ENCODE results near the gene SULT1A2.
"Not testable (repeated sequence)": the region's sequence is repeated elsewhere in the genome, so short reads cannot be mapped to it uniquely, and the experiment has no call there.

SULT1A2 gene

GRCh38 chr16:28566233-28566925 is 30.5 kb downstream of the SULT1A2 start:
- not testable (repeated sequence) for H3K4me1 ChIP-seq (ENCODE audit: insufficient read depth, low read length); H3K36me3 ChIP-seq (ENCODE audit: insufficient read depth, low read length); H3K9me3 ChIP-seq (ENCODE audit: control insufficient read depth, insufficient read depth, low read length); H3K9ac ChIP-seq (ENCODE audit: low read depth, low read length)

GRCh38 chr16:28563218-28563617 is 33.6 kb downstream of the SULT1A2 start:
- Histone ChIP-seq H3K4me1 (ENCODE audit: insufficient read depth, low read length) (no peaks in the 10 kb centered on the region), H3K9ac (ENCODE audit: low read depth, low read length) (no peak overlapping the region), H3K36me3 (ENCODE audit: insufficient read depth, low read length) (peaks cover 2% of the 10 kb centered on the region; the same call in 1 of the 2 replicates), H3K9me3 (ENCODE audit: control insufficient read depth, insufficient read depth, low read length) (peaks cover 6% of the 10 kb centered on the region; the same call in 1 of the 2 replicates)

- no peak overlapping the region for H3K9ac ChIP-seq (ENCODE audit: low read depth, low read length)
- peaks cover 2% of the 10 kb centered on the region; the same call in 1 of the 2 replicates for H3K36me3 ChIP-seq (ENCODE audit: insufficient read depth, low read length)
- no peaks in the 10 kb centered on the region for H3K4me1 ChIP-seq (ENCODE audit: insufficient read depth, low read length)
- peaks cover under 1% of the 10 kb centered on the region; the same call in 1 of the 2 replicates for H3K9me3 ChIP-seq (ENCODE audit: control insufficient read depth, insufficient read depth, low read length)
These were observed 34.7 kb downstream of the SULT1A2 start for GRCh38 chr16:28562199-28562598.

GRCh38 chr16:28561557-28562187 is 35.2 kb downstream of the SULT1A2 start:
- H3K9me3 ChIP-seq (ENCODE audit: control insufficient read depth, insufficient read depth, low read length) = no peaks in the 10 kb centered on the region
- no peaks in the 10 kb centered on the region for H3K4me1 ChIP-seq (ENCODE audit: insufficient read depth, low read length)
- no peak overlapping the region for H3K9ac ChIP-seq (ENCODE audit: low read depth, low read length)
- peaks cover 2% of the 10 kb centered on the region; the same call in 1 of the 2 replicates for H3K36me3 ChIP-seq (ENCODE audit: insufficient read depth, low read length)

- Histone ChIP-seq H3K9me3 (ENCODE audit: control insufficient read depth, insufficient read depth, low read length) (no peaks in the 10 kb centered on the region), H3K4me1 (ENCODE audit: insufficient read depth, low read length) (no peaks in the 10 kb centered on the region), H3K9ac (ENCODE audit: low read depth, low read length) (no peak overlapping the region), H3K36me3 (ENCODE audit: insufficient read depth, low read length) (peaks cover 2% of the 10 kb centered on the region; the same call in 1 of the 2 replicates)
These were observed 38.4 kb downstream of the SULT1A2 start for GRCh38 chr16:28558456-28558855.

GRCh38 chr16:28556914-28557320 is 39.9 kb downstream of the SULT1A2 start:
- H3K9me3 ChIP-seq (ENCODE audit: control insufficient read depth, insufficient read depth, low read length) = no peaks in the 10 kb centered on the region
- H3K9ac ChIP-seq (ENCODE audit: low read depth, low read length) = no peak overlapping the region
- H3K4me1 ChIP-seq (ENCODE audit: insufficient read depth, low read length) = no peaks in the 10 kb centered on the region
- peaks cover 2% of the 10 kb centered on the region; the same call in 1 of the 2 replicates for H3K36me3 ChIP-seq (ENCODE audit: insufficient read depth, low read length)

- Histone ChIP-seq H3K36me3 (ENCODE audit: insufficient read depth, low read length) (peaks cover 2% of the 10 kb centered on the region; the same call in 1 of the 2 replicates), H3K9me3 (ENCODE audit: control insufficient read depth, insufficient read depth, low read length) (no peaks in the 10 kb centered on the region), H3K4me1 (ENCODE audit: insufficient read depth, low read length) (no peaks in the 10 kb centered on the region), H3K9ac (ENCODE audit: low read depth, low read length) (no peak overlapping the region)
These were observed 41.3 kb downstream of the SULT1A2 start for GRCh38 chr16:28555561-28555960.

- Histone ChIP-seq H3K4me1 (ENCODE audit: insufficient read depth, low read length) (no peaks in the 10 kb centered on the region), H3K9me3 (ENCODE audit: control insufficient read depth, insufficient read depth, low read length) (no peaks in the 10 kb centered on the region), H3K36me3 (ENCODE audit: insufficient read depth, low read length) (peaks cover 2% of the 10 kb centered on the region; the same call in 1 of the 2 replicates), H3K9ac (ENCODE audit: low read depth, low read length) (peak overlapping the region; percentile 57)
These were observed 42.0 kb downstream of the SULT1A2 start for GRCh38 chr16:28554634-28555423.

GRCh38 chr16:28553776-28554633 is 42.8 kb downstream of the SULT1A2 start, which contains the start of gene SGF29:
SGF29 (plus strand) TSS chr16:28553920; CDS start chr16:28581070, 27,150 bp downstream.
- Histone ChIP-seq H3K9me3 (ENCODE audit: control insufficient read depth, insufficient read depth, low read length) (no peaks in the 10 kb centered on the region), H3K9ac (ENCODE audit: low read depth, low read length) (peak within 1 kb of the TSS; percentile 96), H3K36me3 (ENCODE audit: insufficient read depth, low read length) (peaks cover under 1% of the 10 kb centered on the region; the same call in 1 of the 2 replicates), H3K4me1 (ENCODE audit: insufficient read depth, low read length) (no peaks in the 10 kb centered on the region)

GRCh38 chr16:28549301-28549899 is 47.5 kb downstream of the SULT1A2 start:
- Histone ChIP-seq H3K36me3 (ENCODE audit: insufficient read depth, low read length) (no peaks in the 10 kb centered on the region), H3K4me1 (ENCODE audit: insufficient read depth, low read length) (no peaks in the 10 kb centered on the region), H3K9ac (ENCODE audit: low read depth, low read length) (no peak overlapping the region), H3K9me3 (ENCODE audit: control insufficient read depth, insufficient read depth, low read length) (no peaks in the 10 kb centered on the region)

GRCh38 chr16:28548306-28548802 is 48.5 kb downstream of the SULT1A2 start:
- Histone ChIP-seq H3K9me3 (ENCODE audit: control insufficient read depth, insufficient read depth, low read length) (no peaks in the 10 kb centered on the region), H3K4me1 (ENCODE audit: insufficient read depth, low read length) (no peaks in the 10 kb centered on the region), H3K36me3 (ENCODE audit: insufficient read depth, low read length) (no peaks in the 10 kb centered on the region), H3K9ac (ENCODE audit: low read depth, low read length) (no peak overlapping the region)

GRCh38 chr16:28546626-28547025 is 50.2 kb downstream of the SULT1A2 start:
- H3K4me1 ChIP-seq (ENCODE audit: insufficient read depth, low read length) = no peaks in the 10 kb centered on the region
- H3K9ac ChIP-seq (ENCODE audit: low read depth, low read length) = no peak overlapping the region
- no peaks in the 10 kb centered on the region for H3K9me3 ChIP-seq (ENCODE audit: control insufficient read depth, insufficient read depth, low read length)
- no peaks in the 10 kb centered on the region for H3K36me3 ChIP-seq (ENCODE audit: insufficient read depth, low read length)

- H3K36me3 ChIP-seq (ENCODE audit: insufficient read depth, low read length); H3K9me3 ChIP-seq (ENCODE audit: control insufficient read depth, insufficient read depth, low read length); H3K4me1 ChIP-seq (ENCODE audit: insufficient read depth, low read length); H3K9ac ChIP-seq (ENCODE audit: low read depth, low read length): not testable (repeated sequence)
These were observed 50.9 kb downstream of the SULT1A2 start for GRCh38 chr16:28545964-28546363.
